WTC11 (cell line): ENCODE data around the gene TTC17. TPM values are rescaled to one million over a fixed set of nuclear protein-coding genes. Genes with fewer than 3 reads are reported as not detected.
A peak's percentile ranks its signal among the peaks of the same experiment; 100 is the strongest.

ENCODE experiments used
- ATAC-seq: fragments of 200-7000 bp; cut with Tn5 transposase; 2 replicates; pipeline ENCODE4 v1.10.0; 2021; ENCODE audit warnings: mild to moderate bottlenecking, moderate library complexity
- CTCF ChIA-PET: fragments of 300-600 bp; sonication (Branson Sonifier 250); formaldehyde crosslinking; loops from one replicate; lab custom pipeline; 2021; ENCODE audit warnings: antibody characterized with exemption; lab: Charles Lee
- POLR2A ChIA-PET: fragments of 350-600 bp; sonication (Branson Sonifier 250); formaldehyde crosslinking; loops from one replicate; lab custom pipeline; 2021; ENCODE audit warnings: antibody characterized with exemption; lab: Charles Lee
- DNase-seq: peaks from one replicate; pipeline ENCODE4 v3.0.0; 2021; ENCODE audit warnings: low spot score
- H3K27ac Mint-ChIP-seq: 2 replicates; pipeline ENCODE4 v1.8.0; 2021; ENCODE audit warnings: mixed read lengths
- H3K27me3 Mint-ChIP-seq: 2 replicates; pipeline ENCODE4 v1.8.0; 2021; ENCODE audit warnings: low read depth, mild to moderate bottlenecking, moderate library complexity, mixed read lengths
- H3K36me3 Mint-ChIP-seq: 2 replicates; pipeline ENCODE4 v1.8.0; 2021; ENCODE audit warnings: mixed read lengths
- H3K4me1 Mint-ChIP-seq: 2 replicates; pipeline ENCODE4 v1.8.0; 2022; ENCODE audit warnings: mixed read lengths
- H3K4me3 Mint-ChIP-seq: 2 replicates; pipeline ENCODE4 v1.8.0; 2021; ENCODE audit warnings: mild to moderate bottlenecking, moderate library complexity, mixed read lengths
- H3K9me3 Mint-ChIP-seq: 2 replicates; pipeline ENCODE4 v1.8.0; 2021; ENCODE audit warnings: mixed read lengths
- ATF1 ChIP-seq: sonication (generic); formaldehyde crosslinking; IDR thresholded peaks from 2 replicates; pipeline ENCODE4 v1.8.1; 2023; ENCODE audit warnings: mild to moderate bottlenecking, moderate library complexity, missing genetic modification reagents
- CREM ChIP-seq: sonication (generic); formaldehyde crosslinking; IDR thresholded peaks from 2 replicates; pipeline ENCODE4 v1.8.1; 2022; ENCODE audit warnings: mild to moderate bottlenecking, missing genetic modification reagents, moderate library complexity
- FOXJ3 ChIP-seq: sonication (generic); formaldehyde crosslinking; IDR thresholded peaks from 2 replicates; pipeline ENCODE4 v1.9.0; 2021; ENCODE audit warnings: missing genetic modification reagents, mild to moderate bottlenecking, borderline replicate concordance
- GABPB1 ChIP-seq: sonication (generic); formaldehyde crosslinking; IDR thresholded peaks from 2 replicates; pipeline ENCODE4 v1.8.1; 2023; ENCODE audit warnings: mild to moderate bottlenecking, missing genetic modification reagents
- GRHL2 ChIP-seq: fragments of 250-450 bp; sonication (Bioruptor Pico); IDR thresholded peaks from 2 replicates; pipeline ENCODE4 v1.8.0; 2022; ENCODE audit warnings: mild to moderate bottlenecking, moderate library complexity; ENCODE audit not compliant: insufficient replicate concordance, severe bottlenecking
- GTF2I ChIP-seq: fragments of 250-450 bp; sonication (Bioruptor Pico); conservative IDR thresholded peaks from 2 replicates; pipeline ENCODE4 v1.4.0; 2021; ENCODE audit warnings: mild to moderate bottlenecking
- HMGA2 ChIP-seq: fragments of 250-450 bp; sonication (Bioruptor Pico); IDR thresholded peaks from 2 replicates; pipeline ENCODE4 v1.4.0; 2021; ENCODE audit warnings: mild to moderate bottlenecking, moderate library complexity
- JAZF1 ChIP-seq: fragments of 250-450 bp; sonication (Bioruptor Pico); IDR thresholded peaks from 2 replicates; pipeline ENCODE4 v1.9.0; 2021; ENCODE audit warnings: moderate library complexity, mild to moderate bottlenecking, inconsistent platforms
- JUN ChIP-seq: sonication (generic); formaldehyde crosslinking; IDR thresholded peaks from 2 replicates; pipeline ENCODE4 v1.8.0; 2023; ENCODE audit warnings: mild to moderate bottlenecking, missing genetic modification reagents
- OVOL2 ChIP-seq: fragments of 250-450 bp; sonication (Bioruptor Pico); IDR thresholded peaks from 2 replicates; pipeline ENCODE4 v1.9.0; 2021; ENCODE audit warnings: mild to moderate bottlenecking, borderline replicate concordance
- SMAD3 ChIP-seq: sonication (generic); formaldehyde crosslinking; IDR thresholded peaks from 2 replicates; pipeline ENCODE4 v1.8.0; 2022; ENCODE audit warnings: missing genetic modification reagents, mild to moderate bottlenecking, borderline replicate concordance
- SP1 ChIP-seq: sonication (generic); formaldehyde crosslinking; conservative IDR thresholded peaks from 2 replicates; pipeline ENCODE4 v1.8.1; 2022; ENCODE audit warnings: missing genetic modification reagents
- TCF7 ChIP-seq: sonication (generic); formaldehyde crosslinking; IDR thresholded peaks from 2 replicates; pipeline ENCODE4 v1.8.0; 2022; ENCODE audit warnings: mild to moderate bottlenecking, low read depth, missing genetic modification reagents, moderate library complexity
- TEAD1 ChIP-seq: sonication (generic); formaldehyde crosslinking; IDR thresholded peaks from 2 replicates; pipeline ENCODE4 v1.8.0; 2022; ENCODE audit warnings: mild to moderate bottlenecking, missing genetic modification reagents
- ZNF121 ChIP-seq: sonication (generic); formaldehyde crosslinking; IDR thresholded peaks from 2 replicates; pipeline ENCODE4 v1.8.0; 2023; ENCODE audit warnings: missing genetic modification reagents
- ZNF138 ChIP-seq: sonication (generic); formaldehyde crosslinking; conservative IDR thresholded peaks from 2 replicates; pipeline ENCODE4 v1.8.1; 2022; ENCODE audit warnings: mild to moderate bottlenecking, moderate library complexity, missing genetic modification reagents
- ZNF396 ChIP-seq: fragments of 250-450 bp; sonication (Bioruptor Pico); IDR thresholded peaks from 2 replicates; pipeline ENCODE4 v1.8.0; 2021; ENCODE audit warnings: mild to moderate bottlenecking, moderate library complexity, borderline replicate concordance
- ZNF416 ChIP-seq: fragments of 250-450 bp; sonication (Bioruptor Pico); IDR thresholded peaks from 2 replicates; pipeline ENCODE4 v1.9.0; 2021; ENCODE audit warnings: mild to moderate bottlenecking, inconsistent platforms
- ZNF423 ChIP-seq: fragments of 250-450 bp; sonication (Bioruptor Pico); IDR thresholded peaks from 2 replicates; pipeline ENCODE4 v2.1.2; 2022; ENCODE audit warnings: mild to moderate bottlenecking, moderate library complexity
- total RNA-seq: library from RNA; stranded (reverse); gene quantifications from 3 replicates; pipeline ENCODE4 v1.2.3, GENCODE V29; 2021
- TF ChIP-seq, protein P1 (sequence below): sonication (generic); formaldehyde crosslinking; IDR thresholded peaks from 2 replicates; pipeline ENCODE4 v1.8.1; 2022; ENCODE audit warnings: missing genetic modification reagents, borderline replicate concordance
- TF ChIP-seq, protein P2 (sequence below): sonication (generic); formaldehyde crosslinking; IDR thresholded peaks from 2 replicates; pipeline ENCODE4 v1.8.1; 2022; ENCODE audit warnings: low read depth, mild to moderate bottlenecking, moderate library complexity, missing genetic modification reagents, borderline replicate concordance
- TF ChIP-seq, protein P3 (sequence below): fragments of 200-600 bp; IDR thresholded peaks from 2 replicates; pipeline ENCODE4 v1.8.0; 2022; ENCODE audit warnings: antibody characterized with exemption
- TF ChIP-seq, protein P4 (sequence below): sonication (generic); formaldehyde crosslinking; conservative IDR thresholded peaks from 2 replicates; pipeline ENCODE4 v1.8.1; 2022; ENCODE audit warnings: mild to moderate bottlenecking, missing genetic modification reagents
- TF ChIP-seq, protein P5 (sequence below): fragments of 250-450 bp; sonication (Bioruptor Pico); IDR thresholded peaks from 2 replicates; pipeline ENCODE4 v1.9.0; 2021; ENCODE audit warnings: moderate library complexity, mild to moderate bottlenecking, inconsistent platforms, borderline replicate concordance
- TF ChIP-seq, protein P6 (sequence below): sonication (generic); formaldehyde crosslinking; IDR thresholded peaks from 2 replicates; pipeline ENCODE4 v1.8.1; 2023; ENCODE audit warnings: mild to moderate bottlenecking, missing genetic modification reagents, borderline replicate concordance
- TF ChIP-seq, protein P7 (sequence below): sonication (generic); formaldehyde crosslinking; IDR thresholded peaks from 2 replicates; pipeline ENCODE4 v1.8.1; 2022; ENCODE audit warnings: mild to moderate bottlenecking, moderate library complexity, missing genetic modification reagents

TTC17 gene
- total RNA-seq, 1 experiment from 2014 or later = 69.0 TPM

DNA sequence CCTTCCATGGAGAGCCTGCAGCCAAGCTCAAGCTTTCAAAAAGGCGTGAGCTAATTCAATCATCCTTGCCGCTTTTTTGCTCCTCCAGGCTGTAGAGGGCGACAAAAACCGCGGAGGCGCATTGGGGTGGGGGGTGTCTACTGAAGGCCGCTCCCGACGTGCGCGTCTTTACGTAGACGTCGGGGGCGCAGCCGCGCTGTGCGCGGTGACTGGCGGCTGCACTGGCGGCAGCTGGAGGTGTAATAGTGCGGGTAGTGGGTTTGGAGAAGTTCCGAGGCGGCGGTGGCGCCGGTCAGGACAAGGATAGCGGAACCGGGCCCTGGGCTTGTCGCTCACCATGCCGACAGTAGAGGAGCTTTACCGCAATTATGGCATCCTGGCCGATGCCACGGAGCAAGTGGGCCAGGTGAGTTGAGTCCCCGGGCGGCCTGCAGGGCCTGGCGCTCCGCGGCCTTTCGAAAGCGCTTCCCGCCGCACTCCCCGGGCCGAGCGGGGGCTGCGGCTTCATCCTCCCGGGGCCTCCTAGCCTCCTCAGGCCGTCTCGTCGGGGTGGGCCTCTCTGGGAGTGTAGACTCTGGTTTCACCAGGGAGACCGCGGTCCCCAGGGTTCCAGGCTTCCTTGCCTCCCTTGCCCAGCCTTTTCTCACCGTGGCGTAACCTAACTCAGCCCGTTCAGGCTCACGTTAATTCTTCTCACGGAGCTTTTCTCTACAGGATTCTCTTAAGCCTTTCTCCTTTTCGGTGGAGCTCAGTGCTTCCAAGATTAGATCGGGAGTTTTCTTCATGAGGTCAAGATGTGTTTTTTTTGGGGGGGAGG lies 46.7 kb upstream of the TTC17 start, which contains the start of gene API5:
Gene API5, plus strand, starts transcription at position 206 of the 817 bp plus-strand sequence. Its CDS starts 132 bp downstream, at position 338.
- Mint-ChIP-seq H3K27me3 (no peaks in the 10 kb centered on the region), H3K9me3 (no peaks in the 10 kb centered on the region), H3K4me1 (peaks cover 17% of the 10 kb centered on the region), H3K4me3 (peak within 1 kb of the TSS; percentile 86), H3K36me3 (no peaks in the 10 kb centered on the region), H3K27ac (peak within 1 kb of the TSS; percentile 80)
- DNase-seq (peak; percentile 93), ATAC-seq (peak; percentile 98)
- CTCF ChIA-PET = interaction anchor here (0.6 to 3.0 kb wide), 27 partner anchors 9 to 1134 kb away, joined by 3 to 24 read pairs (median 4); partner anchors contain the start of gene TTC17
- POLR2A ChIA-PET = interaction anchor here (0.6 to 1.2 kb wide), 6 partner anchors 13 to 289 kb away, joined by 3 to 6 read pairs (median 3); partner anchors contain the start of gene TTC17
- no peak for TF ChIP-seq JUN (CRISPR knock-in tag)
- TF ChIP-seq, protein P1, sequence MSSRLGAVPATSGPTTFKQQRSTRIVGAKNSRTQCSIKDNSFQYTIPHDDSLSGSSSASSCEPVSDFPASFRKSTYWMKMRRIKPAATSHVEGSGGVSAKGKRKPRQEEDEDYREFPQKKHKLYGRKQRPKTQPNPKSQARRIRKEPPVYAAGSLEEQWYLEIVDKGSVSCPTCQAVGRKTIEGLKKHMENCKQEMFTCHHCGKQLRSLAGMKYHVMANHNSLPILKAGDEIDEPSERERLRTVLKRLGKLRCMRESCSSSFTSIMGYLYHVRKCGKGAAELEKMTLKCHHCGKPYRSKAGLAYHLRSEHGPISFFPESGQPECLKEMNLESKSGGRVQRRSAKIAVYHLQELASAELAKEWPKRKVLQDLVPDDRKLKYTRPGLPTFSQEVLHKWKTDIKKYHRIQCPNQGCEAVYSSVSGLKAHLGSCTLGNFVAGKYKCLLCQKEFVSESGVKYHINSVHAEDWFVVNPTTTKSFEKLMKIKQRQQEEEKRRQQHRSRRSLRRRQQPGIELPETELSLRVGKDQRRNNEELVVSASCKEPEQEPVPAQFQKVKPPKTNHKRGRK (CRISPR knock-in tag) = no peak
- TF ChIP-seq GTF2I = no peak
- no peak for TF ChIP-seq FOXJ3 (CRISPR knock-in tag)
- TF ChIP-seq SMAD3 = no peak
- TF ChIP-seq, protein P2, sequence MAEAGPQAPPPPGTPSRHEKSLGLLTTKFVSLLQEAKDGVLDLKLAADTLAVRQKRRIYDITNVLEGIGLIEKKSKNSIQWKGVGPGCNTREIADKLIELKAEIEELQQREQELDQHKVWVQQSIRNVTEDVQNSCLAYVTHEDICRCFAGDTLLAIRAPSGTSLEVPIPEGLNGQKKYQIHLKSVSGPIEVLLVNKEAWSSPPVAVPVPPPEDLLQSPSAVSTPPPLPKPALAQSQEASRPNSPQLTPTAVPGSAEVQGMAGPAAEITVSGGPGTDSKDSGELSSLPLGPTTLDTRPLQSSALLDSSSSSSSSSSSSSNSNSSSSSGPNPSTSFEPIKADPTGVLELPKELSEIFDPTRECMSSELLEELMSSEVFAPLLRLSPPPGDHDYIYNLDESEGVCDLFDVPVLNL = no peak
- TF ChIP-seq ZNF121 (CRISPR knock-in tag) = no peak
- TF ChIP-seq ZNF423 (CRISPR knock-in tag) = no peak
- TF ChIP-seq, protein P3, sequence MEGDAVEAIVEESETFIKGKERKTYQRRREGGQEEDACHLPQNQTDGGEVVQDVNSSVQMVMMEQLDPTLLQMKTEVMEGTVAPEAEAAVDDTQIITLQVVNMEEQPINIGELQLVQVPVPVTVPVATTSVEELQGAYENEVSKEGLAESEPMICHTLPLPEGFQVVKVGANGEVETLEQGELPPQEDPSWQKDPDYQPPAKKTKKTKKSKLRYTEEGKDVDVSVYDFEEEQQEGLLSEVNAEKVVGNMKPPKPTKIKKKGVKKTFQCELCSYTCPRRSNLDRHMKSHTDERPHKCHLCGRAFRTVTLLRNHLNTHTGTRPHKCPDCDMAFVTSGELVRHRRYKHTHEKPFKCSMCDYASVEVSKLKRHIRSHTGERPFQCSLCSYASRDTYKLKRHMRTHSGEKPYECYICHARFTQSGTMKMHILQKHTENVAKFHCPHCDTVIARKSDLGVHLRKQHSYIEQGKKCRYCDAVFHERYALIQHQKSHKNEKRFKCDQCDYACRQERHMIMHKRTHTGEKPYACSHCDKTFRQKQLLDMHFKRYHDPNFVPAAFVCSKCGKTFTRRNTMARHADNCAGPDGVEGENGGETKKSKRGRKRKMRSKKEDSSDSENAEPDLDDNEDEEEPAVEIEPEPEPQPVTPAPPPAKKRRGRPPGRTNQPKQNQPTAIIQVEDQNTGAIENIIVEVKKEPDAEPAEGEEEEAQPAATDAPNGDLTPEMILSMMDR = peak; percentile 50; the same call in 1 of the 2 replicates
- no peak for TF ChIP-seq ZNF396 (CRISPR knock-in tag)
- TF ChIP-seq, protein P4, sequence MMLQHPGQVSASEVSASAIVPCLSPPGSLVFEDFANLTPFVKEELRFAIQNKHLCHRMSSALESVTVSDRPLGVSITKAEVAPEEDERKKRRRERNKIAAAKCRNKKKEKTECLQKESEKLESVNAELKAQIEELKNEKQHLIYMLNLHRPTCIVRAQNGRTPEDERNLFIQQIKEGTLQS = no peak
- TF ChIP-seq GRHL2 (CRISPR knock-in tag) = no peak
- TF ChIP-seq, protein P5, sequence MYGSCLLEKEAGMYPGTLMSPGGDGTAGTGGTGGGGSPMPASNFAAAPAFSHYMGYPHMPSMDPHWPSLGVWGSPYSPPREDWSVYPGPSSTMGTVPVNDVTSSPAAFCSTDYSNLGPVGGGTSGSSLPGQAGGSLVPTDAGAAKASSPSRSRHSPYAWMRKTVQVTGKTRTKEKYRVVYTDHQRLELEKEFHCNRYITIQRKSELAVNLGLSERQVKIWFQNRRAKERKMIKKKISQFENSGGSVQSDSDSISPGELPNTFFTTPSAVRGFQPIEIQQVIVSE (CRISPR knock-in tag) = no peak
- TF ChIP-seq ZNF138 (CRISPR knock-in tag) = no peak
- peak; percentile 60 for TF ChIP-seq SP1 (CRISPR knock-in tag)
- TF ChIP-seq ZNF416 (CRISPR knock-in tag) = no peak
- TF ChIP-seq, protein P6, sequence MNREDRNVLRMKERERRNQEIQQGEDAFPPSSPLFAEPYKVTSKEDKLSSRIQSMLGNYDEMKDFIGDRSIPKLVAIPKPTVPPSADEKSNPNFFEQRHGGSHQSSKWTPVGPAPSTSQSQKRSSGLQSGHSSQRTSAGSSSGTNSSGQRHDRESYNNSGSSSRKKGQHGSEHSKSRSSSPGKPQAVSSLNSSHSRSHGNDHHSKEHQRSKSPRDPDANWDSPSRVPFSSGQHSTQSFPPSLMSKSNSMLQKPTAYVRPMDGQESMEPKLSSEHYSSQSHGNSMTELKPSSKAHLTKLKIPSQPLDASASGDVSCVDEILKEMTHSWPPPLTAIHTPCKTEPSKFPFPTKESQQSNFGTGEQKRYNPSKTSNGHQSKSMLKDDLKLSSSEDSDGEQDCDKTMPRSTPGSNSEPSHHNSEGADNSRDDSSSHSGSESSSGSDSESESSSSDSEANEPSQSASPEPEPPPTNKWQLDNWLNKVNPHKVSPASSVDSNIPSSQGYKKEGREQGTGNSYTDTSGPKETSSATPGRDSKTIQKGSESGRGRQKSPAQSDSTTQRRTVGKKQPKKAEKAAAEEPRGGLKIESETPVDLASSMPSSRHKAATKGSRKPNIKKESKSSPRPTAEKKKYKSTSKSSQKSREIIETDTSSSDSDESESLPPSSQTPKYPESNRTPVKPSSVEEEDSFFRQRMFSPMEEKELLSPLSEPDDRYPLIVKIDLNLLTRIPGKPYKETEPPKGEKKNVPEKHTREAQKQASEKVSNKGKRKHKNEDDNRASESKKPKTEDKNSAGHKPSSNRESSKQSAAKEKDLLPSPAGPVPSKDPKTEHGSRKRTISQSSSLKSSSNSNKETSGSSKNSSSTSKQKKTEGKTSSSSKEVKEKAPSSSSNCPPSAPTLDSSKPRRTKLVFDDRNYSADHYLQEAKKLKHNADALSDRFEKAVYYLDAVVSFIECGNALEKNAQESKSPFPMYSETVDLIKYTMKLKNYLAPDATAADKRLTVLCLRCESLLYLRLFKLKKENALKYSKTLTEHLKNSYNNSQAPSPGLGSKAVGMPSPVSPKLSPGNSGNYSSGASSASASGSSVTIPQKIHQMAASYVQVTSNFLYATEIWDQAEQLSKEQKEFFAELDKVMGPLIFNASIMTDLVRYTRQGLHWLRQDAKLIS (CRISPR knock-in tag) = no peak
- no peak for TF ChIP-seq HMGA2 (CRISPR knock-in tag)
- TF ChIP-seq TCF7 (CRISPR knock-in tag) = no peak
- no peak for TF ChIP-seq TEAD1 (CRISPR knock-in tag)
- peak; percentile 55; the same call in 1 of the 2 replicates for TF ChIP-seq GABPB1 (CRISPR knock-in tag)
- TF ChIP-seq JAZF1 = no peak
- TF ChIP-seq ATF1 (CRISPR knock-in tag) = no peak
- peak; percentile 66; the same call in 1 of the 2 replicates for TF ChIP-seq CREM (CRISPR knock-in tag)
- TF ChIP-seq, protein P7, sequence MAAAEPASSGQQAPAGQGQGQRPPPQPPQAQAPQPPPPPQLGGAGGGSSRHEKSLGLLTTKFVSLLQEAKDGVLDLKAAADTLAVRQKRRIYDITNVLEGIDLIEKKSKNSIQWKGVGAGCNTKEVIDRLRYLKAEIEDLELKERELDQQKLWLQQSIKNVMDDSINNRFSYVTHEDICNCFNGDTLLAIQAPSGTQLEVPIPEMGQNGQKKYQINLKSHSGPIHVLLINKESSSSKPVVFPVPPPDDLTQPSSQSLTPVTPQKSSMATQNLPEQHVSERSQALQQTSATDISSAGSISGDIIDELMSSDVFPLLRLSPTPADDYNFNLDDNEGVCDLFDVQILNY = no peak; the same call in 1 of the 2 replicates
- no peak for TF ChIP-seq OVOL2 (CRISPR knock-in tag)
